Fibroblast of skin of left quadriceps (primary cell): ENCODE data around the gene INAFM2.

Experiments
- DNase-seq, 2 experiments: peaks; one replicate each; pipeline ENCODE4 v3.0.0-alpha.2; 2013; ENCODE audit warnings: low read depth in 2 of 2

Gene INAFM2

GRCh38 chr15:40323239-40323952 lies at the start of gene INAFM2:
INAFM2 (plus strand) TSS chr15:40323692; CDS start chr15:40324056, 364 bp downstream.
- peak; percentile 92 for DNase-seq

DNA sequence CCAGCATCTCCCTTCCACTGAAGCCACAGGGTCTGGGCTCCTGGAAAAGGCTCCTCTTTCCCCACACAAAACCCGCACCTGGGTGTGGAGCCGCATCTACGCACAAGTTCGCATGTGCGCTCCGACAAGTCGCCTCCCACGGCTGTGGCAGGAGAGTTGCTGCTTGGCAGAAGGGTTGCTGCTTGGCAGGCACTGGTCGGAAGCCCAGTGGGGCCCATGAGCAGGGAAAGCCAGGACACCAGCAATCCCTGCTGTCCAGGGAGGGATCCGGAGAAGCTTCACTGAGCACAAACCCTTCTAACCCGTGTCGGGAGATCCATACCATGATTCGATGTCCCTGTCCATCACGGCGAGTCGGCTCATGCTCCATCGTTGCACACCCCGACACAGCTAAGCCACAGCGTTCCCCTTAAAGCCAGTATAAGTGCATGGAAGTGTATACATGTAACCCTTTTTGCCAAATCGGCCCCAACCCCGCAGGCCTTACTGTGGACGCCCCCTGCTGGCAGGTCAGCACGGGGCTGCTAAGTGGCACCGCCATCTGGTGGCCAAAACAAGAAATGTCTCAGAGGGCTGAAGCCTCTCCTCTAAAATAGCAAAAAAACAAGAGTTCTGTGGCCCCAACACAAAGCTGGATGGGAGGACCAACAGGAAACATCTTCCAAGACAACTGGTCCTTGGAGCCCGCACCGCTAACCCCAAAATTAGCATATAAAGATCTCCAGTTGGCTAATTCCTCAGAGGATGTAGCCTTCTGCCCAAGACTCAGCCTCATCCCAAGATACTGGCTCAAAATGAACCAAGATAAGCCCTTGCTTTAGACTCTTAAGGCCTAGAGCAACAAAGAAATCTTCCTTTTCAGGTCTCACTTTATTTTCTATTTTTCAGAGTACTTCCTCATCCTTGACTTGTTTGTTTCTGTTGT lies 48.9 kb upstream of the INAFM2 start:
- peak; percentile 52 to 56 for DNase-seq

DNA sequence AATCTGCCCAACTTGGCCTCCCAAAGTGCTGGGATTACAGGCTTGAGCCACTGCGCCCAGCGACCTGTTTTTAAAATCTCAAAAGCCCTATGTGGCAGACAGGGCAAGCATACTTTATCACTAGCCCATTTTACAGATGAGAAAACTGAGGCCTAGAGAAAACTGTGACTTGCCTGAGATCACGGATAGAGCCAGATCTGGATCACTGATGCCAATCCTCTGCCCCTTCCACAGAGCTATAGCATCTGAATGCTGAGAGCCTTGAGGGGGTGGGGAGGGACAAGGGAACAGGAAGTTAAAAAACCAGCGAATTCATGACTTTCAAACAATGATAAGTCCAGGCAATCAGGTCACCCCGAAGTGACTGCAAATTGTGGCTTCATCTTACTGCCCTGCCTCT lies 48.0 kb upstream of the INAFM2 start:
- DNase-seq = no peak

DNA sequence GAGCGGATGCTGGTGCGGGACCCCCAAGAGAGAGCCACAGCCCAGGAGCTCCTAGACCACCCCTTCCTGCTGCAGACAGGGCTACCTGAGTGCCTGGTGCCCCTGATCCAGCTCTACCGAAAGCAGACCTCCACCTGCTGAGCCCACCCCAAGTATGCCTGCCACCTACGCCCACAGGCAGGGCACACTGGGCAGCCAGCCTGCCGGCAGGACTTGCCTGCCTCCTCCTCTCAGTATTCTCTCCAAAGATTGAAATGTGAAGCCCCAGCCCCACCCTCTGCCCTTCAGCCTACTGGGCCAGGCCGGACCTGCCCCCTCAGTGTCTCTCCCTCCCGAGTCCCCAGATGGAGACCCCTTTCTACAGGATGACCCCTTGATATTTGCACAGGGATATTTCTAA lies 47.5 kb upstream of the INAFM2 start:
- no peak for DNase-seq

DNA sequence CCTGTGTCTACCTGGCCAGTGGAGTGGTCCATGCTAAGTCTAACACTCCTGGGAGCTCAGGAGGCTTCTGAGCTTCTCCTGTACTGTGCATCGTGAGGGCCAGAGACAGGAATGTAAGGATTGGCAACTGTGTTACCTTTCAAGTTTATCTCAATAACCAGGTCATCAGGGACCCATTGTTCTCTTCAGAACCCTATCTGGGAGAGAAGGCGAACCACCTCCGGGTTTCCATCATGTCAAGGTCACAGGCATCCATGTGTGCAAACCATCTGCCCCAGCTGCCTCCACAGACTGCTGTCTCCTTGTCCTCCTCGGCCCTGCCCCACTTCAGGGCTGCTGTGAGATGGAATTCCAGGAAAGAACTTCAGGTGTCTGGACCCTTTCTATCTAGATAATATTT lies 46.6 kb upstream of the INAFM2 start:
- DNase-seq = no peak

- no peak for DNase-seq
These were observed 46.0 kb upstream of the INAFM2 start for GRCh38 chr15:40277471-40277870.

DNA sequence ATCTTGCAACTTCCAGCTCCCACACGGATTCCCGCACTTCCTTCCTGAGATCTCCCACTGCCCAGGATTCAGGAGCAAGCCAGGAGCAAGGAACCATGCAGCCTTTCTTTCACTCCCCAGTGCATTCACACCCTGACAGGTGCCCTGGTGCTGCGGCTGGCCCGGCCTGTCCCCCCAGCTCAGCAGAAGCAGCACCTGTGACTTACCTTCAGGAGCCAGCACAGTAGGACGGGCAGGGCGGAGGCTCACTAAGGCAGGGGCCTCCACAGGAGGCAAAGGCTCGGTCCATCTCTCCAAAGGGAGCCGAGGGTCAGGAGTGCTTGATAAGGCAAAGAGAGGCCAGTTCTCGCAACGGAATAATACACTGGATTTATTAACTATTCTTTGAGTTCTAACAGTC lies 45.5 kb upstream of the INAFM2 start:
- DNase-seq = no peak

- DNase-seq = no peak
These were observed 43.9 kb upstream of the INAFM2 start for GRCh38 chr15:40279437-40280141.

GRCh38 chr15:40280260-40281056 lies 43.0 kb upstream of the INAFM2 start:
- DNase-seq = no peak

DNA sequence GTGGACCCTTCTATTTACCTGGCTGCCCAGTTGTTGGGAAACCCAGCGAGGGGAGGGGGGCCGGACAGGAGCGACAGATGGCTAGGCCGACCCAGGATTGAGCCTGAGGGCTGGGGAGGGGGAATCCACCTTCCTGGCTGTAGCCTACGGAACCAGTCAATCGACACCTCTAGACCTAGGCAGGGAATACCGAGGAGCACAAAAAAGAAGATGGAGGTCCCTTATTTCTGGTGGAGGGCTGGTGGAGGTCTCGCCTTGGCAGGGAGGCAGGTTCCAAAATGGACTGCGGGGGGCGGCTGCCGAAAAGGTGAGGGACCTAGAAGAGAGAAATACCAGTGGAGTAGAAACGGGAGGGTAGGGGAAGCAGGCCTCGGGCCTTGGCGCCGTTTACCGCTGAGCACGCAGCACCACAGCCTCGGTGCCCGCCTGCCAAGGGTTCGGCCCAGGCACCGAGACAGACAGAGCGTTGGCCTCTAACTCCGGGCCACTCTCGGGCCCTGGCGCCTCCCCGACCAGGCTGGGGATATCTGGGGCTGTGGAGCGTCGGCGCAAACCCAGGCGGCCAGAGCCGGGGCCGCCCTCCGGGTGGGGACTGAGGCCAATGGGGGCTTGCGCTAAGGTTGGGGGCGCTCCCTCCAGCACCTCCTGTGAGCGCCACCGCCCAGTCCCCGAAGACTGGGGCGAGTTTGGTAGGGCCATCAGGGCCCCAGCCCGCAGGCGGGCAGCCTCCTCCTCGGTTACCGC lies 42.3 kb upstream of the INAFM2 start:
- DNase-seq = no peak

DNA sequence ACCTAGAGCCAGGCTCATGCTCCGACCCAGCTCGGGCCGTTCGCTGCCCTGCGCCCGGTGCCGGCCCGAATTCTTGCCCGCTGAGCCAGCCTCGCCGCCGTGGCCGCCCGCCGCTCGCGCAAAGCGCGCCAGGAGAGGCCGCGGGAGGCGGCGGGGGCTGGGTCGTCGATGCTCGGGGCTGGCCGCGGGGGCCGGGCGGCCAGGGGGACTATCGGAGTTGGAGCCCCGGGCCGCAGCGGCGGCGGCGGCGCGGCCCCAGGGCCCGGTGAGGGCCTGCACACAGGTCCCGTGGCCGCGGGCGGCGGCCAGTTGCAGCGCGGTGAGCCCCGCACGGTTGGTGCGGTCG lies 41.7 kb upstream of the INAFM2 start:
- no peak for DNase-seq

GRCh38 chr15:40282147-40282868 lies 41.2 kb upstream of the INAFM2 start:
- DNase-seq = no peak

GRCh38 chr15:40282869-40283614 lies 40.5 kb upstream of the INAFM2 start, which contains the start of gene ANKRD63:
ANKRD63 (minus strand) TSS chr15:40283064; CDS start chr15:40282586, 478 bp downstream.
- DNase-seq = no peak

DNA sequence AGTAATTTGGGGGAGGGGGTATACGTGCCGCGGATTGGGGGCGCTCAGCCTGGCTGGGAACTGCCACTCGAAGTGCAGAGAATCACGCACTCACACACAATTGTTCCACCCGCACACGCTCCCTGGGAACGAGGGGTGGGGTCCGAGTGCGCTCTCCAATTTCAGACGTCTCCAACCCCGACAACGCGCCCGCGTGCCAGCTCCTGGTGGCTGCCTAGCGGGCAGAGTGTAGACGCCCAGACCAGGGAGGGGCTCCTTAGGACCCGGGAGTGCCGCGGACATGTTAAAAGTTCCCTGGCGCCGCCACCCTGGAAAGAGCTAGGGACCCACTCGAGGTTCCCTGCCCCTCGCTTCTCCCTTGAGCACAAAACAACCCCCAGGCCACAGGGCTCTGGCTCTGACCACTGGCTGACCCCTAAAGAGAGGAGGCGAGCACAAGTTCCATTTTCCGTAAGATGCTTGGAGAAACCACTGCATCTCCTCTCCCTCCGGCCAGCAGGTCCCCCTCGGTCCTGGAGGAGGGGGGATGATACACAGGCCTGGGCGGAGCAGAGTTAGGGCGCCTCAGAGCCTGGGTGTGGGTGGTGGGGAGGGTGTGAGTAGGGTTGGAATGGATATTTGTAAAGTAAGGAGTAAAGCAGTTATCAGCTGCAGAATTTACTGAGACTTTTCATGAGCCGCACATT lies 39.7 kb upstream of the INAFM2 start:
- no peak for DNase-seq

- no peak for DNase-seq
These were observed 38.3 kb upstream of the INAFM2 start for GRCh38 chr15:40285151-40285550.

DNA sequence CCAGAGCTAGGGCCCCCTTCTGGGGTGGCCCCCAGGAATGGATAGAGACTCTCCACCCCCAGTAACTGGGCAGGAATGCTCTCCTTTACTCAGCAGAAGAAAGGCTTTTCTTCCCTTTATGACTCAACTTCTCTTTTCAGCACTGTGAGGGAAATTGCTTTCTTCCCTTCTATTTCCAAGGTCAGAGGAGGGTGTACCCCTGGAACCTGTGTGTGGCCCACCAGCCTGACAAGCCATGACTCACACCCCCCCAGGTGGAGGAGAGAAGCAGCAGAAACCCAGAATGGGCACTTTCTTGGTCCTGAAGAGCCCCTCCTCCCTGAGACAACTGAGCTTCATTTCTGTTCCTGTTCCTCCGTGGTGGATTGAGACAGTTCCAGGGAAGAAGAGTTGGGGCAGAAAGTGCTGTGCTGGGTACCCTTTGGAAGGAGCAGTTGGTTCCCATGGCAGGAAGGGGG lies 37.9 kb upstream of the INAFM2 start:
- no peak for DNase-seq

GRCh38 chr15:40286061-40286532 lies 37.4 kb upstream of the INAFM2 start:
- no peak for DNase-seq

DNA sequence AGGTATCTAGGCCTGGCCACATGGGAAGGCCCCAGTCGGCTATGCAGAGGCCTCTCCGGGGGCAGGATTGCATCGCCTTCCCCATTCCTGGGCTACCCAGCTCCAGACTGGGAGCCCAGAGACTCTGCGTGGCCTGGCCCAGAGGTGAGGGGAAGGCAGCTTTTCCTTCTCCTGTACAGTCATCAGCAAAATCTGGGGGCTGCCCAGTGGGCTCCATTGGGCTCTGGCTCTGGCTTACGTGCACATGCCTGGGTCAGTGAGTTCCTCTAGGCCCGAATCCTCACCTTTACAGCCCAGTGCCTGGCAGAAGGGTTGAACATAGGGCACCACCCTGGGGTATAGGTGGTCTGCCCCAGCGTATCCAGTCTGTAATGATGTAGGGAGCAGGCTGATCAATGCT lies 36.7 kb upstream of the INAFM2 start:
- DNase-seq = no peak

GRCh38 chr15:40287505-40287904 lies 36.0 kb upstream of the INAFM2 start:
- no peak for DNase-seq
